HG03066 (cell line): ENCODE data around the gene CELA1.
"Not testable (repeated sequence)": the region's sequence is repeated elsewhere in the genome, so short reads cannot be mapped to it uniquely, and the experiment has no call there.

Experiments used
- ATAC-seq: cut with Tn5 transposase; IDR thresholded peaks from one replicate; pipeline ENCODE4 v1.9.1; 2021; ENCODE audit warnings: low read depth; ENCODE audit not compliant: unreplicated experiment

Gene CELA1

GRCh38 chr12:51320695-51321320 lies 25.7 kb downstream of the CELA1 start:
- ATAC-seq: no peak

DNA sequence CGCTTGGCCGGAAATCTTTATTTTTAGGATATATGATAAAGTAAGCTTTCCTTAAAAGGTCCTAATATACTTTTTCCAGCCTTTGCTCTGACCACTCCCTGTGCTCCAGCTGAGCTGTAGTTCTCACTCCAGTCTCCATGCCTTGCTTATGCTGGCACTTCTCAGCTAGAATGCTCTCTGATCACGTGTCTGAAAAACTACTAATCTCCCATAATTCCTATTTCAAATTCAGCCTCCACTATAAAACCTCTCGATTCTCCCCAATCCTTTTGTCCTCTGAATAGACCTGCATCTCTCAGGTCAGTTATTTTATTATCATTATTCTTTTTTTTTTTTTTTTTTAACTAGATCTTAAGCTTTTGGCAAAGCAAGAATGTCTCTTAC lies 26.2 kb downstream of the CELA1 start:
- no peak for ATAC-seq

- ATAC-seq: no peak
Measured at GRCh38 chr12:51318846-51319599, 27.5 kb downstream of the CELA1 start.

DNA sequence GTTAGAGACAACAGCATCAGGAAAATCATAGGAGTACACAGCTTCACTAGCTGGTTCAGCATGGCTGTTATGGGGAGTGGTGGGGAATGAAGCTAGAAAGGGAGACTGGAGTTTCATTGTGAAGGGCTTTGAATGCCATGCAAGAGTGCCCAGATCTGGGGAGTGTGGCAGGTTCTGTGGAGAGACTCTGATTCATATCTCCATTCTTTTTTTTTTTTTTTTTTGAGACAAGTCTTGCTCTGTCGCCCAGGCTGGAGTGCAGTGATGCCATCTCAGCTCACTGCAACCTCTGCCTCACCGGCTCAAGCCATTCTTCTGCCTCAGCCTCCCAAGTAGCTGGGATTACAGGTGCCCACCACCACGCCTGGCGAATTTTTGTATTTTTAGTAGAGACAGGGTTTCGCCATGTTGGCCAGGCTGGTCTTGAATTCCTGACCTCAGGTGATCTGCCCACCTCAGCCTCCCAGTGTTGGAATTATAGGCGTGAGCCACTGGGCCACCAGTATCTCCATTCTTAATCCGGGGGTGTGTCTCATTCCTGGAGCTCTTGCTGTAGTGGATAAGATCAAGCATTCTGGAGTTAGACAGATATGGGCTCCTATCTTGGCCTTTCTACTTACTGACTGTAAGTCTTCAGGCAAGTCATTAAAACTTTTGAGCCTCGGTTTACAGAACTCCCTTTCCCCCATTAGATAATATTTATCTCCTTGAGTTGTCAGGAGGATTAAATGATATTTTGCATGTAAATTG lies 28.2 kb downstream of the CELA1 start:
- not testable (repeated sequence) for ATAC-seq

DNA sequence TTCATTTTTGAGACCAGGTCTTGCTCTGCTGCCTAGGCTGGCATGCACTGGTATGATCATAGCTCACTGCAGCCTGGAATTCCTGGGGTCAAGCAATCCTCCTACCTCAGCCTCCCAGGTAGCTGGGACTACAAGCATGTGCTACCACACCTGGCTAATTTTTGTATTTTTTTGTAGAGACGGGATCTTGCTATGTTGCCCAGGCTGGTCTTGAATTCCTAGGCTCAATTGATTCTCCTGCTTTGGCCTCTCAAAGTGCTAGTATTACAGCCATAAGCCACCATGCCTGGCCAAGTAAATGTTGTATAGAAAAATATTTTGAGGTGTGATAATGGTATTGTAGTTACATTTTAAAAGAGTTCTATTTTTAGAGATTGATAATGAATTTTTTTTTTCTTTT lies 35.1 kb downstream of the CELA1 start:
- no peak for ATAC-seq

DNA sequence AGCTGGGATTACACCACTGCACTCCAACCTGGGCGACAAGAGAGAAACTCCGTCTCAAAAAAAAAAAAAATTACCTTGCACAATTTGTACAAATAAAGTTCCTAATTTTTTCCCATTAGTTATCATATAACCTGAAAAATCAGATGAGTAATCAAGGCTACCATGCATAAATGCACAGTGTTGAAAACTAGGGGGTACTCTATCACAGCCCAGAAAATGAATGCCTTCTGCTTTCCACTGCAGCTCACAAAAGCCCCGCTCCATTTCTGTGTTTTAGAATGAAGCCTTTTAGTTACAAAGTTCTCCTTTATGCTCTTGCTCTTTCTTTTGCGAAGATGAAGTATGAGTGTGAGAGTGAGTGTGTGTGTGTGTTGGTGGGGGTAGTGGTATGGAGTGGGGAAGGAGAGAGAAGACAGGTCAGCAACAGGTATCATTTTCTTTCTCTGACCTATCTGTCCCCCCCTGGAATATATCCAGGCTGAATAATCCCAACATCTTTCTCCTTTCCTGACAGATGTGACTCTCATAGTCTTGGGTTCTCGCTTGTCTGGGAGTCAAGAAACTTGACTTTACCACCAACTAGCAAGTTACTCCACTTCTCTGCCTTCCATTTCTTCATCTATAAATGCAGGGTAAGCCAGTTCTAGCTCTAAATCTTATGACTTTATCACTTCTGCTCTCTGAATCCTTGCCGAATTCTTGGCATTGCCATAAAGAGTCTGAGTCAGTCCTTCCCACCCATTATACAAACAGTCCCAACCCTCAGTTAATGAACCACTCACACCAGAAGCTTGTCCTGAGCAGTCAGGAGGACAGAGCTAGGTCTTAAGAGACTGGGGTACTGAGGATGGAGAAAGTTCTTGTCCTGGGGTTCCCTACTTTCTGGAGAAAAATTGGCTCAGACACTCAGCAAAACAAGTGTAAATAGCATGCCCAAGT lies 38.6 kb downstream of the CELA1 start:
- ATAC-seq: no peak

DNA sequence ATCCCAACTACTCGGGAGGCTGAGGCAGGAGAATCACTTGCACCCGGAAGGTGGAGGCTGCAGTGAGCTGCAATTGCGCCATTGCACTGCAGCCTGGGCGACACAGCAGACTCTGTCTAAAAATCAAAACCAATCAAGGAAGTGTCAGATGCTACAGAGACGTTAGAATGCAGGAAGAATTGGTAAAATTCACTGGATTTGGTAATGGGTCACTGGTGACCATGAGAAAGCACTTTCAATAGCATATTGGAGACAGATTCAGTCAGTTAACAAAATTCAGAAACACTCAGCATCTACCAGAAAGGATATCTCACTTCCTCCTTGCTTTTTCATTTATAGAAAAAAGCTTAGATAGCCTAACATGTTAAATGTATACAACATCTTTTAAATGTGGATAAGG lies 40.0 kb downstream of the CELA1 start:
- ATAC-seq: no peak

DNA sequence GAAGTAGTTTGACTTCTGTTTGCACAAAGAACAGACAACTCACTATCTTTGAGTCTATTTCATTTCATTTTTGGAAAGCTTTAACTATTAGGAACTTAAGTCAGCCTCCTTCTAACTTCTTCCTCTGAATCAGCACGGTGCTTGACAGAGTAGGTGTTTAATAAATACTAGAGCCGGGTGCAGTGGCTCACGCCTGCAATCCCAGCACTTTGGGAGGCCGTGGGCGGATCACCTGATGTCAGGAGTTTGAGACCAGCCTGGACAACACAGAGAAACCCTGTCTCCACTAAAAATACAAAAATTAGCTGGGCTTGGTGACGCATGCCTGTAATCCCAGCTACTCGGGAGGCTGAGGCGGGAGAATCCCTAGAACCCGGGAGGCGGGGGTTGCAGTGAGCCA lies 45.7 kb downstream of the CELA1 start:
- not testable (repeated sequence) for ATAC-seq

DNA sequence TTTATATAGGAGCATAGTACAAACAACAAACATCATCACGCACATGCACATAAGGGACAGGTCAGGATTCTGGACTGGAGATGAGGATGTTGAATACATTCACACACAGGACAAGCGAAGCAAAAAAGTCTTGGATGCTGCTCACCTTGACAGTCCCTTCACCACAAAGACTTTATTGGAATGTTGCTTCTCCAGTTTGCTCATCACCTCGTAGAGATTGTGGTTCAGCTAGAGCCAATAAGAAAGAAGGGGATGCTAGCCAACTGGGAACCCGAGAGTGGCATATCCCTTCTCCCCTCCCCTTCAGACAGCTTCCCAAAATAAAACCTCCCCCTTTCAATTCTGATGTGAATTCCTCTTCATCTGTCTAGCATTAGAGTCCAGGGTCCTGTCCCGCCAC lies 50.8 kb downstream of the CELA1 start:
- no peak for ATAC-seq

GRCh38 chr12:51294097-51294496 lies 52.4 kb downstream of the CELA1 start:
- not testable (repeated sequence) for ATAC-seq

DNA sequence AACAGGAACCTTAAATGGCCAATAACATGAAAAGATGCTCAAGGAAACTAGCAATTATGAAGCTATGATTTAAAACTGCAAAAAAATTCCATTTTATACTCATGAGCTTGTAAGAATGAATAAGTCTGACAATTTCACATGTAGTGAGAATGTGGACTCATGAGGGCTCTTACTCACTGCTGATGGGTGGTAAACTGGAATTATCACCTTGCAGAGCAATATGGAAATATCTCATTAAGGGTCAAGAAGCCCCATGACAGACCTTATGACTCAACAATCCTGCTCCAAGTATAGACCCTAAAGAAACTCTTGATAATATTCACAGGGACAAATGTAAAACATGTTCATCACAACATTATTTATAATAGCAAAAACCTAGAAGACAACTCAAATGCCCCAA lies 52.8 kb downstream of the CELA1 start:
- no peak for ATAC-seq

GRCh38 chr12:51291603-51292513 lies 54.6 kb downstream of the CELA1 start:
- not testable (repeated sequence) for ATAC-seq

DNA sequence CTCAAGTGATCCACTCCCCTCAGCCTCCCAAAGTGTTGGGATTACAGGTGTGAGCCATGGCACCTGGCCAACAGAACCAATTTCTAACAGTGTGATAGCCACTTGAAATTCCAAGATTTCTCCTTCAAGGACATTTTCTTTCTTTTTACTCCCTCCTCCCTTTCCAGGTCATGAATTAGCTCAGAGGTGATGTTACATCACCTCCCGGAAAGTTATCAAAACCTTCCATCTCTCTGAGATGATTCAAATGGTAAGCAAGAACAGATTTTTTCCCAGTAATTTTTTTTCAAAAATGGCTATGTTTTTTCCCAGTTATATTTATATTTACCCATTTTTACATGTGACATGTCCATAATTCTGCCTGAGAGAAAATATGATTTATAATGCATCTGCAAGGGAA lies 60.6 kb downstream of the CELA1 start:
- ATAC-seq: no peak

- ATAC-seq: no peak
Measured at GRCh38 chr12:51281202-51281924, 65.1 kb downstream of the CELA1 start.
